ENCODE data around the gene EXOC1.

DNA sequence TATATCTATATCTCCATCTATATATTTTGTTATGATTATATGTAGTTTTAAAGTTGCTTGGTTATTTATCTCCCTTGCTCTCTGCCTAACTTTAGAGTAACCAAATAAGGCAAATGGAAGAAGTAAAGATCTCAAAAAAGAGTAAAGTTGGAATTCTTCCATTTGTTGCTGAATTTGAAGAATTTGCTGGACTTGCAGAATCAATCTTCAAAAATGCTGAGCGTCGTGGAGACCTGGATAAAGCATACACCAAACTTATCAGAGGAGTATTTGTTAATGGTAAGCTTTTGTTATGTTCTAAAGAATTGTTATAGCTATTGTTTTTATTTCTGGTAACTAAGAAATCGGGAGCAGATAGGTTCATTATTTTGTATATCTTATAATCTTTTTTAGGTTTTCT is 43.2 kb downstream of the EXOC1 start:
- no peak for TF ChIP-seq POLR2A (IDR thresholded peaks at IDR 0.05; ENCODE audit: extremely low read depth, insufficient read length)
- TF ChIP-seq MAX (IDR thresholded peaks at IDR 0.05; ENCODE audit: low read depth, low read length) = no peak
